GM20000 (cell line): ENCODE measurements around the gene NXPH4.

ENCODE experiments used
- DNase-seq: peaks from one replicate; pipeline ENCODE4 v3.0.0; 2012; ENCODE audit warnings: low spot score
- TF ChIP-seq, protein P1 (sequence below): IDR thresholded peaks from 2 replicates; pipeline ENCODE4 v1.5.1; 2012; ENCODE audit warnings: mild to moderate bottlenecking, control low read depth; ENCODE audit errors: extremely low read depth, missing control alignments

Gene NXPH4

DNA sequence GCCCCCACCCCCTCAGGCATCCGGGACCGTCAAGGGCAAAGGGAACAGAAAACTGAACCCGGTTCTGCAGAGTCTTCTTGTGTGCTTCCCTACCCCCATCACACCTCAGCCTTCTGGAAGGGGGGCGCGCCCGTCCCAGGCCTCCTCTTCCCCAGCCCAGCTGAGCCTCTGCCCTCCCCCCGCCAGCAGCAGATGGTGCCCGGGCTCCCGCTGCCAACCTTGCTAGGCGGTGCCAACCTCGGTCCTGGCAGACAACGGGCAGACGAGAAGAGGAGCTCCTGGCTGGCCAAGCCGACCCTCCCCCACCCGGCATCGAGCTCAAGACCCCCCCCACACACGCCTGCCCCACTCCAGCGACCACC is 25.7 kb downstream of the NXPH4 start:
- no peak for DNase-seq
- TF ChIP-seq, protein P1, sequence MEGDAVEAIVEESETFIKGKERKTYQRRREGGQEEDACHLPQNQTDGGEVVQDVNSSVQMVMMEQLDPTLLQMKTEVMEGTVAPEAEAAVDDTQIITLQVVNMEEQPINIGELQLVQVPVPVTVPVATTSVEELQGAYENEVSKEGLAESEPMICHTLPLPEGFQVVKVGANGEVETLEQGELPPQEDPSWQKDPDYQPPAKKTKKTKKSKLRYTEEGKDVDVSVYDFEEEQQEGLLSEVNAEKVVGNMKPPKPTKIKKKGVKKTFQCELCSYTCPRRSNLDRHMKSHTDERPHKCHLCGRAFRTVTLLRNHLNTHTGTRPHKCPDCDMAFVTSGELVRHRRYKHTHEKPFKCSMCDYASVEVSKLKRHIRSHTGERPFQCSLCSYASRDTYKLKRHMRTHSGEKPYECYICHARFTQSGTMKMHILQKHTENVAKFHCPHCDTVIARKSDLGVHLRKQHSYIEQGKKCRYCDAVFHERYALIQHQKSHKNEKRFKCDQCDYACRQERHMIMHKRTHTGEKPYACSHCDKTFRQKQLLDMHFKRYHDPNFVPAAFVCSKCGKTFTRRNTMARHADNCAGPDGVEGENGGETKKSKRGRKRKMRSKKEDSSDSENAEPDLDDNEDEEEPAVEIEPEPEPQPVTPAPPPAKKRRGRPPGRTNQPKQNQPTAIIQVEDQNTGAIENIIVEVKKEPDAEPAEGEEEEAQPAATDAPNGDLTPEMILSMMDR, result no peak

DNA sequence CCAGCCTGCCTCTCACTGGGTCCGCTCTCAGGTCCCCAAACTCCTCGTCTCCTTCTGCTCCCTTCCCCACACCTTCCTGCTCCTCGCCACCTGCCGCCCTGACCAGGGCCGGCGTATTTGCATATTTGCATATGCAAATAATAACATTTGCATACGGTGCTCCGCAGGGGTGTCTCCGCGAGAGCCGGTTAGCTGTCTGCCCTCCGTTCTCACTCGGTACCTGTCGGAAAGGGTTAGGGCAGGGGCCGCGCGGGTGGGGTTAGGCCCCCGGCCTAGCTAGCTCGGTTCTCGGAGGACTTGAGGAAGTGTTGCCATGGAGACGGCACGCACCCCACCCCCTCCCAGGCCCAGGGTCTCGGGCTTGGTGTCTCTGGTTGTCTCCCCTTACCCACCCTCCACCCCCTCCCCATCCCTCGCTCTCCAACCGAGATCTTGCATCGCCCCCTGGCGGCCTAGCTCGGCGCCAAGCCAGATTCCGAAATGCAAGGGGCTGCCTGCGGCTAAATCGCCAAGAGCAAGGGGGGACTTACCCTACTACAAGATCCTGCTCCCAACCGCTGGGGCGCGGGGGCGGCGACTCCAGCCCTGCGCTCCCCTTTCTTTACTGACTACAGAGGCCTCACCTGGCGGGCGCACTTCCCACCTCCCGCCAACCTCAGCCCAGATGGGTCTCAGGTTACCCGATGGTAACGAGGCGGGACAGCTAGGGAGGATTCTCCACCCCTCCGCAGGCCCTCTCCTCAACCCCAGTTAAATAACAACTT is 26.3 kb downstream of the NXPH4 start:
- DNase-seq, result peak; percentile 62
- TF ChIP-seq, protein P1, result peak; percentile 59

DNA sequence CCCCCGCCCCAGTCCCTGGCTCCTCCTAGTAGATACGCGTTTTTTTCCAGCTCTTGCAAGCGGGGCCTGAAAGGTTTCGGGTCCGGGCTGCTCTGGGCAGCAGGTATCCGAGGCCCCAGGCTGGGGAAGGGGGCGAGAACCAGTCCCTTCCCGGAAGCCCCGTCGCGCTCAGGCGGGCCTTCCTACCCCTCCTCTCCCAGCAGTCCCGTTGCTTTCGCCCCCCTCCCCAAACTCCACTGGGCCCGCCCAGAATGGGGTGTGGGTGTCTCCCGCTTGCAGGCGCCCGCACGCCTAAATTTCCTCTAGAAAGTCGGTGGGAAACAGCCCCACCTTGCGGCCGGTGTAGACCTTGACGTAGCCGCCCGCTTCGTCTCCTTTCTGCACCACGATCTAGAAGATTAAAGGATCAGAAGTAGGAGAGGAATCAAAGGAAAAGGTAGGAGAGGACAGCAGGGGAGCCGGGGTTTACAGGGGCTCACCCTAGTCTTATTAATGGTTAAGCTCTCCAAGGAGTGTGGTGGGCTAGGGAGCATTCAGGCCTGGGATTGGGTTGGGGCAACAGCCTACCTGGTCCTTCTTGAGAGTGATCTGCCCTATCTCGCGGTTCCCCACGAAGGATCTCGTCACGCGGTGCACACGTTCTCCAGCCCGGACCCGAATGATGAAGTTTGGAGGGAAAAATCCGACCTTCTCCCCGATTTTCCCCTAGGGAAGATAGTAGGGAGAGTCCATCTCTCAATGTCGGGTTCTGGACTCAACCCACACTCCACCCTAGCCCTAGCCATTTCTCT is 27.1 kb downstream of the NXPH4 start:
- peak; percentile 75 for DNase-seq

DNA sequence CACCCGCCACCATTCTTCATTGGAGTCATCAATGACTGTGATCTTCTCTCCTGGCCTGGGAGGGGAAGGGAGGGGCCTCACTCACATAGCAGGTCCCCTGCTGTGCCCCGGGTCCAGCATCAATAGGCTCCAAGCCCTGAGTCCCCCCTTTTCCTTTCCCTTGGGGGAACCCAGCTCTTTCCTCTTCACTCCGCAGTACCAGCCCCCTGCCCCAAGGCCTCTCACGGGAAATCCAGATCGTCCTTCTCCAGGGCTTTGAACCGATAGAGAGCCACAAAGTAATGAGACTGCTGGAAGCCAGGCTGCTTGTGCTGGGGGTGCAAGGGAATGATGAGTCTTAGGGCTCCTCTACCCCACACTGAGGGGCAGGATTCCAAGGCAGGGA is 27.7 kb downstream of the NXPH4 start:
- DNase-seq, result no peak
- TF ChIP-seq, protein P1, result no peak

More for the DNA sequence above, 27.1 kb downstream of the NXPH4 start:
- TF ChIP-seq, protein P1, result peak; percentile 76

DNA sequence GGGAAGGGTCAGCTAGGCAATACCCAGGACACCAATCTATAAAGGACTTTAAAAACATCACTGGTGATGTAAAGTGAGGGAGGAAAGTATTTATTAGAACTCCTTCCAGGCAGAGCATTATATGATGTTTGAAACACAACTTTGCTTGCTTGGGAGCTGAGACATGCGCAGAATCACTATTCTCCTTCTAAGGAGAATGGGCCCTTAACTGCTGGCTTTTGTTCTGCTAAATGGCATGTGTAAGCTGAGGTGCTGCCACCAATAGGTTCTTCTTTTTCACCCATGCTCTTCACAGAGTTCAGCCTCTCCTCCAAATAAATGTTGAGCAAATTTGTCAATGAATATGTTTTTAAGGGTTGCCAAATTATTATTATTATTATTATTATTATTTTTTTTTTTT is 30.4 kb downstream of the NXPH4 start:
- TF ChIP-seq, protein P1, result no peak
- no peak for DNase-seq

DNA sequence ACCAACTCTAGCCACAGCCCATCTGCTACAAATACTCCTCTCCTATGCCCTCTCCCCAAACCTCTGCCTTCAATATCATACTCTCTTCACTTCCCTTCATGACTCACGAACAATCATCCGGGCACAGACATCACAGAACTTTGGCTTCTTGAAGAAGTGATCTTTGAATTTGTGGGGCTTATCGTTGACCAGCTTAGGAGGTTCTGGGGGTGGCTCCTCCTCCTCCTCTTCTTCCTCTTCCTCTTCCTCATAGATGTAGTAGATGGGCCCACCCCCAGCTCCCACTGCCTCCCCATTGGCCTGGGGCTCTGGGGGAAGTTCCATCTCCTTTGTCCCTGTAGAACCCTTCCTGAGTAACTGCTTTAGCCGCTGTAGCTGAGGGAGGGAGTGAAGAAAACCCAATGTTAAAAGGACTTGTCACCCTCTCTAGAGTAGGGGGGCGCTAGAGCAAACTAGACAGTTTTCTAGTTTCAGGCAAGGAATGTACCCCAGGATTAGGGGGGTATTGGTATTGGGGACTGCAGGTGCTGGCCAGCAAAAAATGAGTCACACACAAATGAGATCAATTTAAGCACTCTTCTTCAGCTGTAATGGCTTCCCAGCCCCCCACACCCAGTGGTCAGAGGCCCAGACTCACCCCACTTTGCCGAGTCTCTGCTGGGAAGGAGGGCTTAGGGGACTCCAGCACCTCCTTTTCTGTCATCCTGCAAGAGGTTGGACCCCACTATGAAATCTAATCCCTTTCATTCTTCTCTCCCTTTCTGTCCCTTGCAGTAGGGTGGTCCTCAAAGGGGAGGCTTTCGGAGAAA is 32.5 kb downstream of the NXPH4 start:
- TF ChIP-seq, protein P1, result no peak
- peak; percentile 54 for DNase-seq
